ENCODE data around the gene FSD2.

Gene FSD2

GRCh38 chr15:82851981-82852511, 46.2 kb upstream of the FSD2 start:
- no peak overlapping the region for H3K9ac ChIP-seq (ENCODE audit: low read length)
- no peaks in the 10 kb centered on the region for H3K36me3 ChIP-seq (replicated peaks; ENCODE audit: low read depth, low read length)
- H4K20me1 ChIP-seq (ENCODE audit: insufficient read depth, low read length) = no peaks in the 10 kb centered on the region
- H3K4me1 ChIP-seq (ENCODE audit: low read length) = peaks cover 9% of the 10 kb centered on the region
- no peaks in the 10 kb centered on the region for H3K79me2 ChIP-seq (ENCODE audit: low read length)
- H2AFZ ChIP-seq (ENCODE audit: low read depth, low read length) = no peak overlapping the region
- no peaks in the 10 kb centered on the region for H3K27me3 ChIP-seq (ENCODE audit: low read depth, low read length)
- H3K4me2 ChIP-seq (ENCODE audit: low read length) = no peak overlapping the region
- TF ChIP-seq EZH2phosphoT487 (IDR thresholded peaks at IDR 0.05; ENCODE audit: low read depth) = no peak
- no peak for TF ChIP-seq CTCF (IDR thresholded peaks at IDR 0.05; ENCODE audit: low read depth, low read length)
- no peak overlapping the region for H3K4me3 ChIP-seq (ENCODE audit: low read length)
- H3K9me3 ChIP-seq (ENCODE audit: insufficient read depth, low read length) = no peaks in the 10 kb centered on the region
- H3K27ac ChIP-seq (ENCODE audit: low read length) = no peak overlapping the region

- Histone ChIP-seq H3K9me3 (ENCODE audit: insufficient read depth, low read length) (no peaks in the 10 kb centered on the region), H3K27me3 (ENCODE audit: low read depth, low read length) (no peaks in the 10 kb centered on the region), H3K79me2 (ENCODE audit: low read length) (no peaks in the 10 kb centered on the region), H3K4me3 (ENCODE audit: low read length) (no peak overlapping the region), H3K36me3 (replicated peaks; ENCODE audit: low read depth, low read length) (no peaks in the 10 kb centered on the region), H3K4me1 (ENCODE audit: low read length) (peaks cover 9% of the 10 kb centered on the region), H3K9ac (ENCODE audit: low read length) (no peak overlapping the region), H2AFZ (ENCODE audit: low read depth, low read length) (no peak overlapping the region), H4K20me1 (ENCODE audit: insufficient read depth, low read length) (no peaks in the 10 kb centered on the region), H3K4me2 (ENCODE audit: low read length) (no peak overlapping the region), H3K27ac (ENCODE audit: low read length) (no peak overlapping the region)
- TF ChIP-seq CTCF (IDR thresholded peaks at IDR 0.05; ENCODE audit: low read depth, low read length) = no peak
- TF ChIP-seq EZH2phosphoT487 (IDR thresholded peaks at IDR 0.05; ENCODE audit: low read depth) = no peak
Observed at GRCh38 chr15:82851306-82851850, 45.5 kb upstream of the FSD2 start.

GRCh38 chr15:82850731-82851130, 44.9 kb upstream of the FSD2 start:
- TF ChIP-seq EZH2phosphoT487 (IDR thresholded peaks at IDR 0.05; ENCODE audit: low read depth) (no peak), CTCF (IDR thresholded peaks at IDR 0.05; ENCODE audit: low read depth, low read length) (no peak)
- Histone ChIP-seq H3K4me3 (ENCODE audit: low read length) (no peak overlapping the region), H3K9me3 (ENCODE audit: insufficient read depth, low read length) (no peaks in the 10 kb centered on the region), H3K4me1 (ENCODE audit: low read length) (peaks cover 9% of the 10 kb centered on the region), H2AFZ (ENCODE audit: low read depth, low read length) (no peak overlapping the region), H3K9ac (ENCODE audit: low read length) (no peak overlapping the region), H3K27me3 (ENCODE audit: low read depth, low read length) (no peaks in the 10 kb centered on the region), H4K20me1 (ENCODE audit: insufficient read depth, low read length) (no peaks in the 10 kb centered on the region), H3K4me2 (ENCODE audit: low read length) (no peak overlapping the region), H3K36me3 (replicated peaks; ENCODE audit: low read depth, low read length) (no peaks in the 10 kb centered on the region), H3K27ac (ENCODE audit: low read length) (no peak overlapping the region), H3K79me2 (ENCODE audit: low read length) (no peaks in the 10 kb centered on the region)

- H4K20me1 ChIP-seq (ENCODE audit: insufficient read depth, low read length) = no peaks in the 10 kb centered on the region
- peak overlapping the region; percentile 35 for H3K4me3 ChIP-seq (ENCODE audit: low read length)
- peak; percentile 95 for TF ChIP-seq CTCF (IDR thresholded peaks at IDR 0.05; ENCODE audit: low read depth, low read length)
- TF ChIP-seq EZH2phosphoT487 (IDR thresholded peaks at IDR 0.05; ENCODE audit: low read depth) = no peak
- peak overlapping the region; percentile 25; the same call in 1 of the 2 replicates for H3K9ac ChIP-seq (ENCODE audit: low read length)
- H3K4me2 ChIP-seq (ENCODE audit: low read length) = peak overlapping the region; percentile 61
- H3K79me2 ChIP-seq (ENCODE audit: low read length) = no peaks in the 10 kb centered on the region
- no peaks in the 10 kb centered on the region for H3K36me3 ChIP-seq (replicated peaks; ENCODE audit: low read depth, low read length)
- H3K9me3 ChIP-seq (ENCODE audit: insufficient read depth, low read length) = no peaks in the 10 kb centered on the region
- H3K27me3 ChIP-seq (ENCODE audit: low read depth, low read length) = no peaks in the 10 kb centered on the region
- no peak overlapping the region for H3K27ac ChIP-seq (ENCODE audit: low read length)
- H3K4me1 ChIP-seq (ENCODE audit: low read length) = peaks cover 14% of the 10 kb centered on the region
- H2AFZ ChIP-seq (ENCODE audit: low read depth, low read length) = peak overlapping the region; percentile 84
Observed at GRCh38 chr15:82849556-82850512, 44.0 kb upstream of the FSD2 start.
